Transverse colon (tissue), 4 donors: ENCODE results near the gene KRT78. TPM values are rescaled to one million over a fixed set of nuclear protein-coding genes. Genes with fewer than 3 reads are reported as not detected.

Experiments used
- DNase-seq: peaks from one replicate; pipeline ENCODE4 v3.0.0-alpha.2; 2019
- H3K27ac ChIP-seq, 4 donors: fragments of 200-600 bp; sonication (generic); 2 replicates each; pipeline ENCODE4 v1.5.1; 2016 to 2018; ENCODE audit warnings: inconsistent platforms in 4 of 4
- H3K27me3 ChIP-seq: fragments of 200-600 bp; sonication (generic); 2 replicates; pipeline ENCODE4 v1.5.1; 2017; ENCODE audit warnings: inconsistent platforms
- H3K36me3 ChIP-seq, 4 donors: fragments of 200-600 bp; sonication (generic); 2 replicates each; pipeline ENCODE4 v1.5.1; 2017 to 2019; ENCODE audit warnings: inconsistent platforms in 4 of 4
- H3K4me1 ChIP-seq, 4 donors: fragments of 200-600 bp; sonication (generic); 2 replicates each; pipeline ENCODE4 v1.5.1; 2017 to 2020; ENCODE audit warnings: inconsistent platforms in 4 of 4
- H3K4me3 ChIP-seq, 4 donors: fragments of 200-600 bp; sonication (generic); 1 replicate in 1 of 4; 2 replicates in 3 of 4; pipeline versions ENCODE4 v1.5.1 to v1.6.1; 2017 to 2019; ENCODE audit warnings: inconsistent platforms in 4 of 4
- H3K9me3 ChIP-seq, 2 donors: fragments of 200-600 bp; sonication (generic); 2 replicates each; pipeline ENCODE4 v1.5.1; 2017 to 2019; ENCODE audit warnings: inconsistent platforms in 2 of 2
- EP300 ChIP-seq: sonication (generic); formaldehyde crosslinking; IDR thresholded peaks from one replicate; pipeline ENCODE4 v1.6.1; 2017; ENCODE audit warnings: antibody characterized with exemption, low read depth
- POLR2A ChIP-seq: fragments of 450-650 bp; IDR thresholded peaks from one replicate; pipeline ENCODE4 v1.6.1; 2016; ENCODE audit warnings: antibody characterized with exemption, mild to moderate bottlenecking, moderate library complexity
- POLR2AphosphoS5 ChIP-seq, 3 donors: sonication (generic); formaldehyde crosslinking; IDR thresholded peaks; one replicate each; pipeline ENCODE4 v1.6.1; 2016; ENCODE audit warnings: antibody characterized with exemption in 3 of 3
- WGBS, 2 donors: methylation state at CpG; one replicate each; pipeline ENCODE4 v1.1.5; 2018; ENCODE audit warnings: low coverage in 1 of 2; 5-methylcytosine and 5-hydroxymethylcytosine counted together
- in situ Hi-C, 4 donors: fragments of 200-750 bp; cut with MboI; loops; one replicate each; pipeline versions ENCODE4 v1.15.0 to v1.15.1; 2017; ENCODE audit warnings: low sequenced_read_pairs in 3 of 4, low pct_ligation_motif_present in 1 of 4, low pct_unique_long_range_greater_than_20kb in 1 of 4
- intact Hi-C: fragments of 100-400 bp; cut with DNase I; formaldehyde crosslinking; loops from one replicate; pipeline ENCODE4 v1.15.1; 2023; ENCODE audit warnings: low total_unique reads
- total RNA-seq, 4 donors: library from RNA; depleted of rRNA; stranded (reverse); fragments of >200 nt; gene quantifications; one replicate each; pipeline ENCODE4 v1.1.0, GENCODE V29; 2016
- TF ChIP-seq, protein P1 (sequence below), 5 experiments: fragments of 200-600 bp in 3 of 5; fragments of 450-650 bp in 2 of 5; sonication (generic) in 3 of 5; IDR thresholded peaks; 1 replicate in 2 of 5; 2 replicates in 3 of 5; pipeline ENCODE4 v1.5.1; 2016 to 2017; ENCODE audit warnings: antibody characterized with exemption in 5 of 5, inconsistent platforms in 3 of 5, mild to moderate bottlenecking in 2 of 5, moderate library complexity in 1 of 5

The KRT78 gene
- total RNA-seq, 4 donors from 2014 or later = not detected

GRCh38 chr12:52826611-52827498 is 21.9 kb downstream of the KRT78 start:
- no peak for TF ChIP-seq POLR2A
- TF ChIP-seq, protein P1, sequence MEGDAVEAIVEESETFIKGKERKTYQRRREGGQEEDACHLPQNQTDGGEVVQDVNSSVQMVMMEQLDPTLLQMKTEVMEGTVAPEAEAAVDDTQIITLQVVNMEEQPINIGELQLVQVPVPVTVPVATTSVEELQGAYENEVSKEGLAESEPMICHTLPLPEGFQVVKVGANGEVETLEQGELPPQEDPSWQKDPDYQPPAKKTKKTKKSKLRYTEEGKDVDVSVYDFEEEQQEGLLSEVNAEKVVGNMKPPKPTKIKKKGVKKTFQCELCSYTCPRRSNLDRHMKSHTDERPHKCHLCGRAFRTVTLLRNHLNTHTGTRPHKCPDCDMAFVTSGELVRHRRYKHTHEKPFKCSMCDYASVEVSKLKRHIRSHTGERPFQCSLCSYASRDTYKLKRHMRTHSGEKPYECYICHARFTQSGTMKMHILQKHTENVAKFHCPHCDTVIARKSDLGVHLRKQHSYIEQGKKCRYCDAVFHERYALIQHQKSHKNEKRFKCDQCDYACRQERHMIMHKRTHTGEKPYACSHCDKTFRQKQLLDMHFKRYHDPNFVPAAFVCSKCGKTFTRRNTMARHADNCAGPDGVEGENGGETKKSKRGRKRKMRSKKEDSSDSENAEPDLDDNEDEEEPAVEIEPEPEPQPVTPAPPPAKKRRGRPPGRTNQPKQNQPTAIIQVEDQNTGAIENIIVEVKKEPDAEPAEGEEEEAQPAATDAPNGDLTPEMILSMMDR (IDR thresholded peaks at IDR 0.05) = no peak
- no peak for TF ChIP-seq POLR2AphosphoS5 (IDR thresholded peaks at IDR 0.05)
- no peak for TF ChIP-seq EP300
- no peaks in the 10 kb centered on the region for H3K27me3 ChIP-seq
- no peak overlapping the region for H3K4me3 ChIP-seq
- intact Hi-C loops (no loop called here), in situ Hi-C loops (no loop called here)
- WGBS, 2 donors = 87 to 92% methylated on average over 3 to 11 of the region's 11 CpGs
- H3K36me3 ChIP-seq = no peaks in the 10 kb centered on the region
- H3K9me3 ChIP-seq = no peaks in the 10 kb centered on the region
- DNase-seq = no peak
- H3K27ac ChIP-seq = no peak overlapping the region
- H3K4me1 ChIP-seq = no peaks in the 10 kb centered on the region

DNA sequence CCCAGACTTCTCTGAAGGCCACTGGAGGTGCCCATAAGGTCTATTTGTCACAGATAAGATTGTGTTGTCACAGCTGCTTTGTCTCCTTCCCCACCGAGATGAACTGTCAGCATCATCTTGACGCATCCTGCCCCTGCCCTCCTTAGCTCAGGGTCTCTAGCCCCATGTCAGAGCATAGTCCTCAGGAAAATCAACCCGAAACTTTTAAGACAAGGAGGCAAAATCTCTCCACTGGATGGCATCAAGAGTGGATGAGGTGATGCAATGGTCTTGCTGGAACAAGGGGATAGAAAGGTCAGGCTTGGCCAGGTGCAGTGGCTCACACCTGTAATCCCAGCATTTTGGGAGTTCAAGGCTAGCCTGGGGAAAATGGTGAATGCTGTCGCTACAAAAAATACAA is 22.8 kb downstream of the KRT78 start:
- Histone ChIP-seq H3K4me3 (no peak overlapping the region), H3K4me1 (no peaks in the 10 kb centered on the region), H3K36me3 (no peaks in the 10 kb centered on the region), H3K27me3 (no peaks in the 10 kb centered on the region), H3K9me3 (no peaks in the 10 kb centered on the region), H3K27ac (no peak overlapping the region)
- TF ChIP-seq POLR2A (no peak), POLR2AphosphoS5 (IDR thresholded peaks at IDR 0.05) (no peak)
- in situ Hi-C loops = no loop called here
- WGBS, 2 donors = 80 to 100% methylated on average over 1 to 4 of the region's 4 CpGs
- intact Hi-C loops = no loop called here
- no peak for DNase-seq

- in situ Hi-C loops = no loop called here
- intact Hi-C loops = no loop called here
- no peaks in the 10 kb centered on the region for H3K9me3 ChIP-seq
- no peak for TF ChIP-seq POLR2AphosphoS5 (IDR thresholded peaks at IDR 0.05)
- TF ChIP-seq, protein P1 (IDR thresholded peaks at IDR 0.05) = no peak
- TF ChIP-seq POLR2A = no peak
- no peak for TF ChIP-seq EP300
- DNase-seq = no peak
- no peaks in the 10 kb centered on the region for H3K36me3 ChIP-seq
- 82 to 100% methylated on average over 1 to 5 of the region's 5 CpGs for WGBS, 2 donors
- H3K4me1 ChIP-seq = no peaks in the 10 kb centered on the region
- no peak overlapping the region for H3K27ac ChIP-seq
- H3K4me3 ChIP-seq = no peak overlapping the region
- H3K27me3 ChIP-seq = no peaks in the 10 kb centered on the region
These were observed 23.9 kb downstream of the KRT78 start for GRCh38 chr12:52824741-52825410.

GRCh38 chr12:52823761-52824450 is 24.9 kb downstream of the KRT78 start:
- in situ Hi-C loops (no loop called here), intact Hi-C loops (no loop called here)
- Histone ChIP-seq H3K27ac (no peak overlapping the region), H3K9me3 (no peaks in the 10 kb centered on the region), H3K36me3 (no peaks in the 10 kb centered on the region), H3K27me3 (no peaks in the 10 kb centered on the region), H3K4me3 (no peak overlapping the region), H3K4me1 (no peaks in the 10 kb centered on the region)
- DNase-seq = no peak
- 90% methylated on average over 15 of the region's 15 CpGs; no CpG with 5 or more reads in 1 of the 2 donors for WGBS, 2 donors
- TF ChIP-seq POLR2A (no peak), EP300 (no peak), POLR2AphosphoS5 (IDR thresholded peaks at IDR 0.05) (no peak)
- TF ChIP-seq, protein P1 (IDR thresholded peaks at IDR 0.05) = no peak
